ENCODE results near the gene PRM3. TPM values are rescaled to one million over a fixed set of nuclear protein-coding genes. Genes with fewer than 3 reads are reported as not detected.
A peak's percentile ranks its signal among the peaks of the same experiment; 100 is the strongest.

PRM3 gene
- total RNA-seq, 1 donor = not detected

DNA sequence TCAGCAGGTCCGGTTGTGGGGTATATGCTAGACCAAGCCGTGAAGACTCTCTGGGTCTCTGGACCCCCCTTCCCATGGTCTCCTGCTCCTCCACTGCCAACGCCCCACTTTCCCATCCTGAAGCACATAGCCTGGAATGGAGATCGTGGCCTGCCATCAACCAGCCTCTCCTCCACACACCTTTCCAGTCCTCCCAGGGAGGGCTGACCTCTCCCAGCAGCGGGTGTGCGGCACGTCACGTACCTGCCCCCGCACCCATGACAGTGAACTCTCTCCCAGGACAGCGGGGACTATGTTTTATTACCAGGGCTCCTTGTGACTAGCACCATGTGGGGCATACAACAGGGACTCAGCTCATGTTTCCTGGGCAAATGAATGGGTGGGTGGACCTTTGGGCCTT, 1.8 kb downstream of the PRM3 start:
- Histone ChIP-seq H3K4me1 (ENCODE audit: insufficient read depth, low read length) (no peaks in the 10 kb centered on the region), H3K27me3 (ENCODE audit: insufficient read depth, low read length) (peaks cover 4% of the 10 kb centered on the region), H4K20me1 (ENCODE audit: insufficient read depth, low read length) (no peaks in the 10 kb centered on the region), H3K36me3 (ENCODE audit: insufficient read depth, low read length) (no peaks in the 10 kb centered on the region), H2AFZ (ENCODE audit: low read length) (no peak overlapping the region), H3K9me3 (ENCODE audit: low read depth, low read length) (no peaks in the 10 kb centered on the region), H3K79me2 (ENCODE audit: insufficient read depth, low read length) (no peaks in the 10 kb centered on the region), H3K27ac (ENCODE audit: low read depth, low read length) (no peak overlapping the region), H3K4me3 (ENCODE audit: insufficient read depth, low read length) (no peak overlapping the region), H3K4me2 (ENCODE audit: insufficient read depth, low read length) (no peak overlapping the region)
- peak; percentile 66 for DNase-seq (ENCODE audit: insufficient read length, low spot score, missing footprints)
- TF ChIP-seq, protein P1, sequence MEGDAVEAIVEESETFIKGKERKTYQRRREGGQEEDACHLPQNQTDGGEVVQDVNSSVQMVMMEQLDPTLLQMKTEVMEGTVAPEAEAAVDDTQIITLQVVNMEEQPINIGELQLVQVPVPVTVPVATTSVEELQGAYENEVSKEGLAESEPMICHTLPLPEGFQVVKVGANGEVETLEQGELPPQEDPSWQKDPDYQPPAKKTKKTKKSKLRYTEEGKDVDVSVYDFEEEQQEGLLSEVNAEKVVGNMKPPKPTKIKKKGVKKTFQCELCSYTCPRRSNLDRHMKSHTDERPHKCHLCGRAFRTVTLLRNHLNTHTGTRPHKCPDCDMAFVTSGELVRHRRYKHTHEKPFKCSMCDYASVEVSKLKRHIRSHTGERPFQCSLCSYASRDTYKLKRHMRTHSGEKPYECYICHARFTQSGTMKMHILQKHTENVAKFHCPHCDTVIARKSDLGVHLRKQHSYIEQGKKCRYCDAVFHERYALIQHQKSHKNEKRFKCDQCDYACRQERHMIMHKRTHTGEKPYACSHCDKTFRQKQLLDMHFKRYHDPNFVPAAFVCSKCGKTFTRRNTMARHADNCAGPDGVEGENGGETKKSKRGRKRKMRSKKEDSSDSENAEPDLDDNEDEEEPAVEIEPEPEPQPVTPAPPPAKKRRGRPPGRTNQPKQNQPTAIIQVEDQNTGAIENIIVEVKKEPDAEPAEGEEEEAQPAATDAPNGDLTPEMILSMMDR (IDR thresholded peaks at IDR 0.05; ENCODE audit: extremely low read depth, low read depth, low read length) = no peak

DNA sequence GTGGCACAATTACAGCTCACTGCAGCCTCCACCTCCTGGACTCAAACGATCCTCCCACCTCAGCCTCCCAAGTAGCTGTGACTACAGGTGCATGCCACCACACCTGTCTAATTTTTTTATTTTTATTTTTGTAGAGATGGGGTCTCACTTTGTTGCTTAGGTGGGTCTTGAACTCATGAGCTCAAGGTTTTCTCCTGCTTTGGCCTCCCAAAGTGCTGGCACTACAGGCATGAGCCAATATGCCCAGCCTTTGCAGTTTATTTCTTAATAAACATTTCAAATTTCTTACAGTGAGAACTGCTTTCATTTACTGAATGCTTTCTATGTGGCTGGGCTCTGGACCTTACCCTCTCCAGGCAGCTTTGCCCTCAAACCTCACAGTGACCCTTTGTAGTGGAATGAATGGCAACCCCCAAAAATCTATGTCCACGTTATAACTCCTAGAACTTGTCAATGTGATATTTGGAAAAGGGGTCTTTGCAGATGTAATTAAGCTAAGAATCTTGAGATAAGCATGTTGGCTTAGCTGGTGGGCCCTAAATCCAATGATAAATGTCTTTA, 2.7 kb downstream of the PRM3 start:
- Histone ChIP-seq H3K9me3 (ENCODE audit: low read depth, low read length) (no peaks in the 10 kb centered on the region), H3K4me3 (ENCODE audit: insufficient read depth, low read length) (no peak overlapping the region), H3K27ac (ENCODE audit: low read depth, low read length) (no peak overlapping the region), H3K4me1 (ENCODE audit: insufficient read depth, low read length) (no peaks in the 10 kb centered on the region), H3K27me3 (ENCODE audit: insufficient read depth, low read length) (peaks cover 4% of the 10 kb centered on the region), H2AFZ (ENCODE audit: low read length) (no peak overlapping the region), H4K20me1 (ENCODE audit: insufficient read depth, low read length) (no peaks in the 10 kb centered on the region), H3K4me2 (ENCODE audit: insufficient read depth, low read length) (no peak overlapping the region), H3K36me3 (ENCODE audit: insufficient read depth, low read length) (no peaks in the 10 kb centered on the region), H3K79me2 (ENCODE audit: insufficient read depth, low read length) (no peaks in the 10 kb centered on the region)
- peak; percentile 21 for DNase-seq (ENCODE audit: insufficient read length, low spot score, missing footprints)
- TF ChIP-seq, protein P1 (IDR thresholded peaks at IDR 0.05; ENCODE audit: extremely low read depth, low read depth, low read length) = no peak

DNA sequence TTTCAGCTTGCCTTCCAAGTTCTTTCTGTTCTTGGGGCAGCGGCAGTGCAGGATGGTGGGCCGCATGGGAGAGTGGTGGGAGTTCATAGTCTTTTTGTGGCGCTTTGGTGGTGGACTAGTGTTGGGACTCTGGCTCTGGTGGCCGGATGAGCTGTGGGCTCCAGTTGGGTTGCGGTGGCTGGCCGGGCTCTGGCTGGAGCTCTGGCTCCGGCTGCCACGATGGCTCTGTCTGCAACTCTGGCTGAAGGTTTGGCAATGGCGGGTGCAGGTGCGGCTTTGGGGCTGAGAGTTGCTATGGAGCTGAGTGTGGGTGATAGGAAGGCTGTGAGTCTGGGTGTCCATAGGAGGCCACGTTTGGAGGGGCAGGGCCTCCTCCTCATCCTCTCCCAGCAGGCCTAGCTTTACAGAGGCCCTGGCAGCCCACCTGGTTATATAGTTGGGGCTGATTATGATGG, 4.5 kb downstream of the PRM3 start, which contains the start of gene TNP2:
Gene TNP2 (minus strand): TSS at position 405 of the 455 bp plus-strand sequence. CDS start 63 bp downstream, at position 342.
- TF ChIP-seq, protein P1 (IDR thresholded peaks at IDR 0.05; ENCODE audit: extremely low read depth, low read depth, low read length) = no peak
- peak; percentile 19 for DNase-seq (ENCODE audit: insufficient read length, low spot score, missing footprints)

GRCh38 chr16:11265124-11265523, 8.3 kb downstream of the PRM3 start:
- TF ChIP-seq, protein P1 (IDR thresholded peaks at IDR 0.05; ENCODE audit: extremely low read depth, low read depth, low read length) = no peak
- no peak overlapping the region for H3K4me2 ChIP-seq (ENCODE audit: insufficient read depth, low read length)
- H3K27me3 ChIP-seq (ENCODE audit: insufficient read depth, low read length) = peaks cover 8% of the 10 kb centered on the region
- no peaks in the 10 kb centered on the region for H3K79me2 ChIP-seq (ENCODE audit: insufficient read depth, low read length)
- H3K9me3 ChIP-seq (ENCODE audit: low read depth, low read length) = no peaks in the 10 kb centered on the region
- no peak overlapping the region for H2AFZ ChIP-seq (ENCODE audit: low read length)
- H3K4me3 ChIP-seq (ENCODE audit: insufficient read depth, low read length) = no peak overlapping the region
- H3K27ac ChIP-seq (ENCODE audit: low read depth, low read length) = no peak overlapping the region
- H3K4me1 ChIP-seq (ENCODE audit: insufficient read depth, low read length) = no peaks in the 10 kb centered on the region
- no peak for DNase-seq (ENCODE audit: insufficient read length, low spot score, missing footprints)
- H4K20me1 ChIP-seq (ENCODE audit: insufficient read depth, low read length) = no peaks in the 10 kb centered on the region
- no peaks in the 10 kb centered on the region for H3K36me3 ChIP-seq (ENCODE audit: insufficient read depth, low read length)

More for the DNA sequence above, 4.5 kb downstream of the PRM3 start, which contains the start of gene TNP2:
- H3K4me3 ChIP-seq (ENCODE audit: insufficient read depth, low read length) = no peak within 1 kb of the TSS
- H2AFZ ChIP-seq (ENCODE audit: low read length) = no peak within 1 kb of the TSS
- H3K9me3 ChIP-seq (ENCODE audit: low read depth, low read length) = no peaks in the 10 kb centered on the region
- H3K79me2 ChIP-seq (ENCODE audit: insufficient read depth, low read length) = no peaks in the 10 kb centered on the region
- H3K27ac ChIP-seq (ENCODE audit: low read depth, low read length) = no peak within 1 kb of the TSS
- H3K36me3 ChIP-seq (ENCODE audit: insufficient read depth, low read length) = no peaks in the 10 kb centered on the region
- H3K4me2 ChIP-seq (ENCODE audit: insufficient read depth, low read length) = no peak within 1 kb of the TSS
- H3K27me3 ChIP-seq (ENCODE audit: insufficient read depth, low read length) = peaks cover 4% of the 10 kb centered on the region
- no peaks in the 10 kb centered on the region for H4K20me1 ChIP-seq (ENCODE audit: insufficient read depth, low read length)
- no peaks in the 10 kb centered on the region for H3K4me1 ChIP-seq (ENCODE audit: insufficient read depth, low read length)
